ENCODE results near the gene OR10C1.

The OR10C1 gene

GRCh38 chr6:29403801-29404200 is 35.3 kb upstream of the OR10C1 start:
- Histone ChIP-seq H2AFZ (ENCODE audit: low read depth, low read length) (no peak overlapping the region), H3K9ac (ENCODE audit: low read depth, low read length) (no peak overlapping the region), H3K9me3 (ENCODE audit: insufficient read depth, low read length, severe bottlenecking) (no peaks in the 10 kb centered on the region), H3K36me3 (ENCODE audit: insufficient read depth, low read length) (no peaks in the 10 kb centered on the region), H3K27ac (ENCODE audit: low read length) (no peak overlapping the region), H3K4me2 (ENCODE audit: insufficient read depth, low read length) (no peak overlapping the region), H4K20me1 (ENCODE audit: insufficient read depth, low read length) (no peaks in the 10 kb centered on the region), H3K27me3 (ENCODE audit: insufficient read depth, low read length, poor library complexity) (no peaks in the 10 kb centered on the region), H3K4me1 (ENCODE audit: insufficient read depth, low read length) (no peaks in the 10 kb centered on the region), H3K79me2 (ENCODE audit: insufficient read depth, low read length) (no peaks in the 10 kb centered on the region), H3K4me3 (ENCODE audit: low read depth in 1 of 2, low read length in 2 of 2) (no peak overlapping the region)
- ATAC-seq (ENCODE audit: insufficient read depth, low read depth): no peak
- TF ChIP-seq EZH2 (IDR thresholded peaks at IDR 0.05; ENCODE audit: borderline replicate concordance, low read depth, low read length, severe bottlenecking) (no peak), CTCF (IDR thresholded peaks at IDR 0.05; ENCODE audit: borderline replicate concordance, extremely low read depth, low read length, poor library complexity, severe bottlenecking) (no peak)
- DNase-seq: no peak

GRCh38 chr6:29414588-29414987 is 24.5 kb upstream of the OR10C1 start, which contains the start of gene OR12D1:
OR12D1 (plus strand) TSS chr6:29414928.
- no peaks in the 10 kb centered on the region for H3K79me2 ChIP-seq (ENCODE audit: insufficient read depth, low read length)
- no peaks in the 10 kb centered on the region for H3K36me3 ChIP-seq (ENCODE audit: insufficient read depth, low read length)
- H2AFZ ChIP-seq (ENCODE audit: low read depth, low read length): no peak within 1 kb of the TSS
- H3K9ac ChIP-seq (ENCODE audit: low read depth, low read length): no peak within 1 kb of the TSS
- H3K27ac ChIP-seq (ENCODE audit: low read length): no peak within 1 kb of the TSS
- peaks cover 6% of the 10 kb centered on the region for H3K27me3 ChIP-seq (ENCODE audit: insufficient read depth, low read length, poor library complexity)
- H3K9me3 ChIP-seq (ENCODE audit: insufficient read depth, low read length, severe bottlenecking): no peaks in the 10 kb centered on the region
- DNase-seq: no peak
- no peaks in the 10 kb centered on the region for H3K4me1 ChIP-seq (ENCODE audit: insufficient read depth, low read length)
- no peaks in the 10 kb centered on the region for H4K20me1 ChIP-seq (ENCODE audit: insufficient read depth, low read length)
- TF ChIP-seq CTCF (IDR thresholded peaks at IDR 0.05; ENCODE audit: borderline replicate concordance, extremely low read depth, low read length, poor library complexity, severe bottlenecking): no peak
- TF ChIP-seq EZH2 (IDR thresholded peaks at IDR 0.05; ENCODE audit: borderline replicate concordance, low read depth, low read length, severe bottlenecking): no peak
- no peak within 1 kb of the TSS for H3K4me3 ChIP-seq (ENCODE audit: low read depth in 1 of 2, low read length in 2 of 2)
- no peak for ATAC-seq (ENCODE audit: insufficient read depth, low read depth)
- no peak within 1 kb of the TSS for H3K4me2 ChIP-seq (ENCODE audit: insufficient read depth, low read length)

- no peak for TF ChIP-seq EZH2 (IDR thresholded peaks at IDR 0.05; ENCODE audit: borderline replicate concordance, low read depth, low read length, severe bottlenecking)
- TF ChIP-seq CTCF (IDR thresholded peaks at IDR 0.05; ENCODE audit: borderline replicate concordance, extremely low read depth, low read length, poor library complexity, severe bottlenecking): no peak
- no peak for ATAC-seq (ENCODE audit: insufficient read depth, low read depth)
Measured at GRCh38 chr6:29419516-29419915, 19.6 kb upstream of the OR10C1 start.

GRCh38 chr6:29424168-29424567 is 14.9 kb upstream of the OR10C1 start:
- Histone ChIP-seq H3K36me3 (ENCODE audit: insufficient read depth, low read length) (no peaks in the 10 kb centered on the region), H3K27ac (ENCODE audit: low read length) (no peak overlapping the region), H3K79me2 (ENCODE audit: insufficient read depth, low read length) (no peaks in the 10 kb centered on the region), H3K4me1 (ENCODE audit: insufficient read depth, low read length) (no peaks in the 10 kb centered on the region), H3K27me3 (ENCODE audit: insufficient read depth, low read length, poor library complexity) (peaks cover 2% of the 10 kb centered on the region), H3K4me2 (ENCODE audit: insufficient read depth, low read length) (no peak overlapping the region), H3K9me3 (ENCODE audit: insufficient read depth, low read length, severe bottlenecking) (no peaks in the 10 kb centered on the region), H2AFZ (ENCODE audit: low read depth, low read length) (no peak overlapping the region), H3K4me3 (ENCODE audit: low read depth in 1 of 2, low read length in 2 of 2) (no peak overlapping the region), H4K20me1 (ENCODE audit: insufficient read depth, low read length) (no peaks in the 10 kb centered on the region), H3K9ac (ENCODE audit: low read depth, low read length) (no peak overlapping the region)
- DNase-seq (no peak), ATAC-seq (ENCODE audit: insufficient read depth, low read depth) (no peak)
- no peak for TF ChIP-seq CTCF (IDR thresholded peaks at IDR 0.05; ENCODE audit: borderline replicate concordance, extremely low read depth, low read length, poor library complexity, severe bottlenecking)
- no peak for TF ChIP-seq EZH2 (IDR thresholded peaks at IDR 0.05; ENCODE audit: borderline replicate concordance, low read depth, low read length, severe bottlenecking)

More at GRCh38 chr6:29419516-29419915, 19.6 kb upstream of the OR10C1 start:
- Histone ChIP-seq H3K9ac (ENCODE audit: low read depth, low read length) (no peak overlapping the region), H3K4me3 (ENCODE audit: low read depth in 1 of 2, low read length in 2 of 2) (no peak overlapping the region), H3K79me2 (ENCODE audit: insufficient read depth, low read length) (no peaks in the 10 kb centered on the region), H3K27me3 (ENCODE audit: insufficient read depth, low read length, poor library complexity) (peaks cover 8% of the 10 kb centered on the region), H3K27ac (ENCODE audit: low read length) (no peak overlapping the region), H3K36me3 (ENCODE audit: insufficient read depth, low read length) (no peaks in the 10 kb centered on the region), H3K9me3 (ENCODE audit: insufficient read depth, low read length, severe bottlenecking) (no peaks in the 10 kb centered on the region), H2AFZ (ENCODE audit: low read depth, low read length) (no peak overlapping the region), H3K4me2 (ENCODE audit: insufficient read depth, low read length) (no peak overlapping the region), H3K4me1 (ENCODE audit: insufficient read depth, low read length) (no peaks in the 10 kb centered on the region), H4K20me1 (ENCODE audit: insufficient read depth, low read length) (no peaks in the 10 kb centered on the region)
- DNase-seq: no peak

Data from DND-41 (cell line).